Measurements from ENCODE around the gene HOATZ. TPM values are rescaled to one million over a fixed set of nuclear protein-coding genes. Genes with fewer than 3 reads are reported as not detected.

HOATZ gene
- not detected for total RNA-seq

DNA sequence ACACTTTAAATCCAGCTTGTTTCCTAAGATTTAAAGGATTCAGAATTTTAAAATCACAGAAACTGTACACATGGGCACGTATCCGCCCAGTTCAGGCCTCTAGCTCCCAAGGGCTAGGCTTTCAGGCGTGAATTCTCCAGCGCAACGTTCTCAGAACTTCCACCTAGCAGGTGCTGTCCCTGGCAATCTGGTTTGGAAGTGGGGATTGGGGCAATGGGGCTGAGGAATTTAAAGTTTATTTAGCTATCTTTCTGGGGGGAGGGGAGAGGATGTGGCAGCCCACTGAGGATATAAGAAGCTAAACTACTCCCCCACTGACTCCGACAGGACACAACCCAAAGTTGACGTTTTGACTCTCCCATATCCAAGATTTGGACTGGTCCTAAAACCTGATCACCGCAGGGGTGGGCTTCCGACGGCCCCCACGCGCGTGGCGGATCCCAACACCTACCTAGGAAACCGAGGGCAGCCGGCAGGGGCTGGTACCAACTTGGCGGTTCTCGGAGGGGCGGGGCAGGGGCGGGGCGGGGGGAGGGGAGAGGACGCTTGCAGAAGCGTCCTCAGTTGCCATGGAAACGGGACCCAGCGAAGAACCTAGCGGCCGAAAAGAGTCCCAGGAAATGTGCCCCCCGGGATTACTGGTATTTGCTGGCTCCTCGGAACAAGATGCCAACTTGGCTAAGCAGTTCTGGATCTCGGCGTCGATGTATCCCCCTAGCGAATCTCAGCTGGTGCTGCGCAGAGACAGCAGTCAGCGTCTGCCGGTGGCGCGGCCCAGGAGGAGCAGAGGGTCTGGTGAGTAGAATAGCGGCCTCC, at the start of gene HOATZ:
TSS of gene HOATZ (plus strand) at position 563 of the 816 bp plus-strand sequence. CDS start at position 570, 7 bp downstream.
- no peak for DNase-seq (ENCODE audit: low spot score)

GRCh38 chr11:111465400-111465799, 49.2 kb upstream of the HOATZ start:
- DNase-seq (ENCODE audit: low spot score), result no peak

GRCh38 chr11:111466615-111467014, 48.0 kb upstream of the HOATZ start:
- DNase-seq (ENCODE audit: low spot score), result no peak

- no peak for DNase-seq (ENCODE audit: low spot score)
Observed at GRCh38 chr11:111469200-111469599, 45.4 kb upstream of the HOATZ start.

- no peak for DNase-seq (ENCODE audit: low spot score)
Observed at GRCh38 chr11:111472228-111472627, 42.4 kb upstream of the HOATZ start.

DNA sequence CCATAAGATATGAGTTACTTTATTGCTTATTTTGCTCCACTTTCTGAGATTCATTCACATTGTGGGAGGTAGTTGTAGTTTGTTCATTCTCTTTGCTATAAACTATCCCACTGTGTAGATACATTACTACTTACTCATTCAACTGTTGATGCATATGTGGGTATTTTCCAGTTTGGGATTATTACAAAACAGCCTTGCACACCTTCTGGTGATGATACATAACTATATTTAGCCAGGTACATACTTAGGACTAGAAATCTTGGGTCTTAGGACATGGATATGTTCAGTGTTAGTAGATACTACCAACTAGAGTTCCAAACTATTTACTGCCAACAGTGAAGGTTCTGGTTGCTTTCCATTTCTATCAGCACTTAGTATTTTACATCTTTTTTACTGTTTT, 40.1 kb upstream of the HOATZ start:
- DNase-seq (ENCODE audit: low spot score), result no peak

GRCh38 chr11:111476366-111476765, 38.2 kb upstream of the HOATZ start:
- no peak for DNase-seq (ENCODE audit: low spot score)

- DNase-seq (ENCODE audit: low spot score), result no peak
Observed at GRCh38 chr11:111476956-111477355, 37.6 kb upstream of the HOATZ start.

- DNase-seq (ENCODE audit: low spot score), result no peak
Observed at GRCh38 chr11:111477898-111478297, 36.7 kb upstream of the HOATZ start.

DNA sequence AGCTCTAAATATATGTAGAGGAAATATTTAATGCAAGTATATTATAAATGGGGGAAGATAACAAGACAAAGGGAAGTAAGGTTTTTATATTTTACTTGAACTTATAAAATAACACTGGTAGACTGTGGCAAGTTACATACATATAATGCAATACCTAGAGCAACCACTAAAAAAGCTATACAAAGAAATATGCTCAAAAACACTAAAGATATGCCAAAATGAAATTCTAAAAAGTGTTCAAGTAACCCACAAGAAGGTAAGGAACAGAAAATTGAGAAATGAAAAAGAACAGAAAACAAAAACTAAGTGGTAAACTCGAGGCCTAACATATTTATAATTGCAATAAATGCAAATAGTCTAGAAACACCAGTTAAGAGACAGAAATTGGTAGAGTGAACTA, 34.9 kb upstream of the HOATZ start:
- no peak for DNase-seq (ENCODE audit: low spot score)

DNA sequence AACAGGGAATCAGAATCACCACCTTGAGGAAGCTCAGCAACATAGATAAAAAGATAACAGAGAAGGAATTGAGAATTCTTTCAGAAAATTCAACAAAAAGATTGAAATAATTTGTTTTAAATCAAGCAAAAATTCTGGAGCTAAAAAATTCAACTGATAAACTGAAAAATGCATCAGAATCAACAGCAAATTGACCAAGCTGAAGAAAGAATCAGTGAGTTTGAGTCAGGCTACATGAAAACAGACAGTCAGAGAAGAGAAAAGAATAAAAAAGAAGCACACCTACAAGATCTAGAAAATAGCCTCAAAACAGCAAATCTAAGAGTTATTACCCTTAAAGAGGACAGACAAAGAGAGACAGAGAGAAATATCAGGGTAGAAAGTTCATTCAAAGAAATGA, 31.1 kb upstream of the HOATZ start:
- no peak for DNase-seq (ENCODE audit: low spot score)

GRCh38 chr11:111490496-111490895, 24.1 kb upstream of the HOATZ start:
- DNase-seq (ENCODE audit: low spot score), result no peak

- DNase-seq (ENCODE audit: low spot score), result no peak
Observed at GRCh38 chr11:111494040-111494439, 20.5 kb upstream of the HOATZ start.

GRCh38 chr11:111499483-111499882, 15.1 kb upstream of the HOATZ start:
- no peak for DNase-seq (ENCODE audit: low spot score)

GRCh38 chr11:111500481-111500880, 14.1 kb upstream of the HOATZ start:
- DNase-seq (ENCODE audit: low spot score), result no peak

- DNase-seq (ENCODE audit: low spot score), result no peak
Observed at GRCh38 chr11:111502611-111503010, 12.0 kb upstream of the HOATZ start.

DNA sequence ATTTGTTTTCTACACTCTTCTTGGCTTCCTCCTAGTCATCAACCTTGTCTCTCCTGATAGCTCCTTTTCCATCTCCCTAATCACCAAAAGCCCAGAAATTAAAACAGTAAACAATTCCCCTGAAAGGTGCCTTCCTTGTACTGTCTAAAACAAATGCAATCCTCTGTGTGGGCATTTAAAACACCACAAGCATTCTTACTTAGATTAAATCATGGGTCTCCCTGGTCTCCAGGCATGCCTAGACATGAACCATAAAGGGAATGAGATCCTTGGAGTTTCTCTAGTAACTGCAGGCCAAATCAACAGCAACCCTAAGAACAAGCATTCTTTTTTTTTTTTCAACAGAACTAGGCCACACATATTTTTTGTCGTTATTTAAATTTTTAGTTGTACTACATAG, 4.3 kb upstream of the HOATZ start:
- no peak for DNase-seq (ENCODE audit: low spot score)

- DNase-seq (ENCODE audit: low spot score), result no peak
Observed at GRCh38 chr11:111512296-111513239, 2.0 kb upstream of the HOATZ start, which contains the start of gene BTG4. BTG4 (minus strand) TSS chr11:111512386; CDS start chr11:111498776, 13,610 bp downstream.

DNA sequence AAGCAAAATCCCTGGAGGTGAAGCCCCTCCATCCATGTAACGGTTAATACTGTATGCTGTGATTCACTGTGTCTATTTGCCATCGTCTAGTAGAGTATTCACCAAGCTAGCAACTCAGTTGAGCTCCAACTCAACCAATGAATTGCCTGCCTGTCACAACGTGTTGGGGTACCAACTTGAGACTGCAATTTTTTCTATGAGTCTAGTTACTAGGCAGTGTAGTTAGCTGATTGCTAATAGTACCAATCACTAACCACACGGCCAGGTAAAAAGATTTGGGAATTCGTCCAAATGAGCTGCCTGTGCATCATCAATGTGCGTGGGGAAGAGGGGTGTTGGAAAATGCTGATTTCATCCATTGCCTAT, 1.4 kb upstream of the HOATZ start:
- no peak for DNase-seq (ENCODE audit: low spot score)

GRCh38 chr11:111515591-111515990, 1.0 kb downstream of the HOATZ start:
- DNase-seq (ENCODE audit: low spot score), result no peak

- no peak for DNase-seq (ENCODE audit: low spot score)
Observed at GRCh38 chr11:111518668-111519067, 4.1 kb downstream of the HOATZ start.

DNA sequence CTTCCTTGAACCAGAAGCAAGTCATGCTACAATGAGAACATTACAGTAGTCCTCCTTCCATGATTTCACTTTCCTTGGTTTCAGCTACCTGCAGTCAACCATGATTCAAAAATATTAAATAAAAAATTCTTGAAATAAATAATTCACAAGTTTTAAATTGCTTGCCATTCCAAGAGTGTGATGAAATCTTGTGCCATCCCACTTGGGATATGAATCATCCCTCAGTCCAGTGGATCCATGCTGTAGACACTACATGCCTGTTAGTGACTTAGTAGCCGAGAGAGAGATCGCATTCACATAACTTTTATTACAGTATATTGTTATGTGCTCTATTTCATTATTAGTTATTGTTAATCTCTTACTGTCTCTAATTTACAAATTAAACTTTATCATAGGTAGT, 6.0 kb downstream of the HOATZ start:
- no peak for DNase-seq (ENCODE audit: low spot score)

GRCh38 chr11:111521135-111521534, 6.6 kb downstream of the HOATZ start:
- no peak for DNase-seq (ENCODE audit: low spot score)
